Kidney (tissue), 14 donors: ENCODE data around the gene NEIL1. TPM values are rescaled to one million over a fixed set of nuclear protein-coding genes. Genes with fewer than 3 reads are reported as not detected.

Experiments
- DNase-seq, 5 donors: peaks; one replicate each; pipeline ENCODE4 v3.0.0-alpha.2; 2013 to 2020
- FAIRE-seq: peaks from 2 replicates; lab custom pipeline; 2012; peaks lifted over from hg19 to GRCh38; lab: Jason Lieb, UNC
- H3K27ac ChIP-seq, 2 donors: one replicate each; pipeline ENCODE4 v1.7.0; 2013; ENCODE audit warnings: low read depth in 2 of 2, low read length in 2 of 2, inconsistent platforms in 1 of 2
- H3K27me3 ChIP-seq: one replicate; pipeline ENCODE4 v1.7.1; 2013; ENCODE audit warnings: low read length, inconsistent platforms; ENCODE audit not compliant: control insufficient read depth, insufficient read depth
- H3K36me3 ChIP-seq, 3 donors: one replicate each; pipeline versions ENCODE4 v1.7.0 to v1.7.1; 2013; ENCODE audit warnings: low read length in 3 of 3, control low read depth in 1 of 3, inconsistent platforms in 1 of 3; ENCODE audit not compliant: insufficient read depth in 3 of 3, control insufficient read depth in 2 of 3
- H3K4me1 ChIP-seq, 3 donors: one replicate each; pipeline versions ENCODE4 v1.7.0 to v1.7.1; 2013; ENCODE audit warnings: low read length in 3 of 3, inconsistent platforms in 1 of 3, low read depth in 1 of 3; ENCODE audit not compliant: control insufficient read depth in 2 of 3, insufficient read depth in 2 of 3
- H3K4me3 ChIP-seq, 3 donors: one replicate each; pipeline versions ENCODE4 v1.7.0 to v1.8.1; 2013; ENCODE audit warnings: low read length in 3 of 3, control low read depth in 1 of 3, inconsistent platforms in 1 of 3
- H3K9ac ChIP-seq, 3 donors: one replicate each; pipeline versions ENCODE4 v1.7.0 to v1.7.1; 2013; ENCODE audit warnings: low read length in 3 of 3, control low read depth in 1 of 3, inconsistent platforms in 1 of 3
- H3K9me3 ChIP-seq, 3 donors: one replicate each; pipeline versions ENCODE4 v1.7.0 to v1.7.1; 2013; ENCODE audit warnings: low read length in 3 of 3, control low read depth in 1 of 3, inconsistent platforms in 1 of 3; ENCODE audit not compliant: control insufficient read depth in 2 of 3, insufficient read depth in 1 of 3
- CTCF ChIP-seq: IDR thresholded peaks from 3 replicates; pipeline ENCODE4 v1.5.1; 2012; ENCODE audit warnings: mild to moderate bottlenecking, moderate library complexity, borderline replicate concordance; ENCODE audit not compliant: insufficient read depth; ENCODE audit errors: extremely low read depth
- intact Hi-C: fragments of 100-400 bp; cut with DNase I; formaldehyde crosslinking; loops from one replicate; pipeline ENCODE4 v1.11.1; 2022
- polyA plus RNA-seq: library from polyadenylated mRNA; stranded (reverse); fragments of 350-450 nt; fragmentation: Illumina TruSeq; extraction: RNeasy Lipid Tissue Mini Kit (QIAGEN cat#74804); gene quantifications from one replicate; pipeline ENCODE4 v1.2.3, GENCODE V29; 2014; ENCODE audit warnings: low read depth, low replicate concordance; ENCODE audit not compliant: insufficient read depth
- total RNA-seq: library from RNA; stranded (reverse); fragmentation: NEBNext Ultra II Directional; extraction: Animal tissue kit (Norgen Biotek cat#: 25700); gene quantifications from one replicate; pipeline ENCODE4 v1.2.1, GENCODE V29; 2021
- donor health status: control.
- donor health status: control.
- donor health status: control.
- donor health status: control.
- donor health status: control.
- donor health status: DM: yes; HTN: yes; CAD: no.
- donor health status: Normal renal cell carcinoma (clear cell type).

The NEIL1 gene
- total and polyA plus RNA-seq, 2 donors from 2014 or later, result 22.6 to 42.9 TPM

DNA sequence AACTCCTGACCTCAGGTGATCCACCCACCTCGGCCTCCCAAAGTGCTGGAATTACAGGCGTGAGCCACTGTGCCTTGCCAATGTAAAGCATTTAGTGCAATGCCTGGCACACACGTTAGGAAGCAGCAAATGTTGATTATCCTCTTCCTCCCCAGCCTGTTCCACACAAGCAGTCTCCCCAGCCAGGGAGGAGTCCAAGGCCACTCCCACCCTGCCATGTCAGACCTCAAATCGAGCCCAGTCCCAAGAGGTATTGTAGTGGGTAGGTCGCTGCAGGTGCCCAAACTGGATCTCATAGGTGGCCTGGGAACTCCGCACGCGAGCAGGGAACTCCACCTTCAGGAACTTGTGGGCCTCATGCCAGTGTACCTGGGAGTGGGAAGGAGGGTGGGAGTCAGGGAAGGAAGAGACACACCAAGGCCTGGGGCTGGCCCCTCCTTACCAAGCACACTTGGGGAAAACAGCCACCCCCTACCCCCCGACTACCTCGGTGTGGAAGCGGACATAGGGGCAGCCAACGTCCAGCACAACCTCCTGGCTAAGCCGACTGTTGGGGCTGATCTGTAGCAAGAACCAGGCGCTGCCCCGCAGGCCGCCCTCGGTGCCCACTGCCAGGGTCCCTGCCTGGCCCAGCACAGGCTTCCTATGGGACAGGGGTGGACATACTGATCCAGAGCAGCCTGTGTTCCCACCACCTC lies 11.3 kb downstream of the NEIL1 start:
- peaks cover 0 to 19% (median 19%) of the 10 kb centered on the region in 3 donors for H3K36me3 ChIP-seq

DNA sequence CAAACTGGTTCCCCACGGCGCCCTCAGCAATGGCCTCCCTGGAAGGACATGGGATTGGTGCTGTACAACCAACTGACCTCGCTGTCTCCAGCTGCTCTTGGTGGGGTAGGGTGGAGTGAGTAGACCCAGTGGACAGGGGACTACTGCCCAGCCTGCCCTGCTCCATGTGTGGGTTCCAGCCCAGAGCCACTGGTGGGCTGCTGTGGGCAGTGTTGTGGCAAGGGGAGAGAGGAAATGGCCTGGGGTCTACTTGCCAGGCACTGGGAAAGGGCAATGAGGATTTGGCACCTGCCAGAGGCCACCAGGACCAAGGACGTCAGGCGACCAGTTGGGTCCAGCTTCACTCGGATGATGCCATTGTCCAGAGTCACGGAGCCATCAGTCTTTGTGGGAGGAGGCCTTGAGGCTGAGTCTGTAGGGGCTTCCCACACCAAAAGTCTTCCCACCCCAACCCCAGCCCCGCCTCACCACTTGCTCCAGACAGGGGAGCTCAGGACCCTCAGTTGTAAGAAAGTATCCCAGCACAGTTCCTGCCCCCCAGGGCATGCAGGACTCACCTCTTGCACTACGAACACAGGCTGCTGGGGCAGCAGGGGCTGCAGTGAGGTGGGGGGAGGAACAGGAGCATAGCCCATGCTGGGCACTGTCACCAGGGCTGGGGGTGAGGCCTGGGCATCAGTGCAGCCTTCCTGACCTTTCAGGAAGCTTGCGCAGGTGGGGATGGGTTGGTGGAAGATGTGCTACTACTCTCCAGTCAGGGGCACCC lies 12.1 kb downstream of the NEIL1 start:
- peaks cover 0 to 22% (median 22%) of the 10 kb centered on the region in 3 donors for H3K36me3 ChIP-seq

More for the DNA sequence above, 11.3 kb downstream of the NEIL1 start:
- no peaks in the 10 kb centered on the region for H3K9me3 ChIP-seq
- peaks cover 0 to 2% (median 0%) of the 10 kb centered on the region in 3 donors for H3K4me1 ChIP-seq
- H3K9ac ChIP-seq, result no peak overlapping the region
- no peaks in the 10 kb centered on the region for H3K27me3 ChIP-seq
- DNase-seq (peak in 2 of 5 donors; percentile 29 to 67), FAIRE-seq (no peak)
- H3K4me3 ChIP-seq, result no peak overlapping the region
- TF ChIP-seq CTCF, result no peak
- no peak overlapping the region for H3K27ac ChIP-seq
- intact Hi-C loops, result no loop called here

DNA sequence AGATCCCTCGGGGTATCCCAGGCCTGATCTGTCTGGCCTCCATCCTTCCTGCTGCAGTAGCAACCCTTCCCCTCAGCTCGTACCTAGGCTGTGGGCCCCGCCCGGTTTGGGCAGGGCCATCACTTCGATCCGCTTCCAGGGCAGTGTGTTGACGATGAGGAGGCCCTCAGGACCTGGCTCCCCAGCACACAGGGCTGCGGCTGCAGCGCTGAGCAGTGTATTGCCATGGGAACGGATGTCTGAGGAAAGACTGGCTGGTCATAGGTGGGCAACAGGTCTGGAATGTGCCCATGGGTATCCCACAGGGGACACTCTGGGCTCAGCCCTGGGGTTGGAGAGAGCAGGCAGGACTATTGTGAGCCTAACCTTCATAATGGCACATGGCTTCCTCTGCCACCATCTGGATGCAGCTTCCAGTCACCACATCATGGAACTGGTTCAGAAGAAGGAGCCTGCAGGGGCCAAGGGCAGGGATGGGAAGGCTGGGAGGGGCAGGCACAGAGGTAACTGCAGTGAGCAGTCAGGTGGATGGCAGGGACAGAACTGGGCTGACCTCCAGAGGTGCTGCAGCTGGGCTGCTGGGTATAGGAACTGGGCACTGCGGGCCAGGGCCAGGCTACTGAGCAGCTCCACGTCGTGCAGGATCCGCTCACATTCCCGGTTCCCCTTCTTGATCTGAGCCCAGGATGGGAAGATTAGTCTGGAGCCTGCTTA lies 12.9 kb downstream of the NEIL1 start:
- intact Hi-C loops, result no loop called here
- H3K27me3 ChIP-seq, result no peaks in the 10 kb centered on the region
- DNase-seq (peak in 1 of 5 donors; percentile 68), FAIRE-seq (no peak)
- H3K36me3 ChIP-seq, result peaks cover under 1 to 30% (median 28%) of the 10 kb centered on the region in 3 donors
- no peak overlapping the region for H3K9ac ChIP-seq
- TF ChIP-seq CTCF, result no peak
- no peak overlapping the region for H3K27ac ChIP-seq
- H3K4me3 ChIP-seq, result no peak overlapping the region
- H3K9me3 ChIP-seq, result no peaks in the 10 kb centered on the region
- no peaks in the 10 kb centered on the region for H3K4me1 ChIP-seq

More for the DNA sequence above, 12.1 kb downstream of the NEIL1 start:
- Histone ChIP-seq H3K9ac (no peak overlapping the region), H3K9me3 (no peaks in the 10 kb centered on the region), H3K4me3 (no peak overlapping the region), H3K27ac (no peak overlapping the region), H3K4me1 (no peaks in the 10 kb centered on the region), H3K27me3 (no peaks in the 10 kb centered on the region)
- TF ChIP-seq CTCF, result no peak
- FAIRE-seq (no peak), DNase-seq (peak in 2 of 5 donors; percentile 26 to 52)
- intact Hi-C loops, result no loop called here
